Thyroid gland (tissue), 4 donors: Measurements from ENCODE around the gene MAP4.

Source experiments
- CTCF ChIP-seq, 6 experiments: fragments of 200-600 bp in 3 of 6; fragments of 450-650 bp in 3 of 6; sonication (generic) in 3 of 6; IDR thresholded peaks; one replicate each; pipeline ENCODE4 v1.5.1; 2016 to 2019; ENCODE audit warnings: antibody characterized with exemption in 6 of 6, mild to moderate bottlenecking in 2 of 6, inconsistent platforms in 1 of 6, moderate library complexity in 1 of 6
- POLR2A ChIP-seq, 2 donors: fragments of 450-650 bp; IDR thresholded peaks; one replicate each; pipeline ENCODE4 v1.6.1; 2017; ENCODE audit warnings: antibody characterized with exemption in 2 of 2, mild to moderate bottlenecking in 2 of 2, moderate library complexity in 1 of 2

- no peak for TF ChIP-seq CTCF (IDR thresholded peaks at IDR 0.05)
- no peak for TF ChIP-seq POLR2A (IDR thresholded peaks at IDR 0.05)
Observed at GRCh38 chr3:47847801-47848518, 168.3 kb downstream of the MAP4 start.
